ENCODE data around the gene SERPINA6.
"Not testable (repeated sequence)": the region's sequence is repeated elsewhere in the genome, so short reads cannot be mapped to it uniquely, and the experiment has no call there.

Gene SERPINA6

DNA sequence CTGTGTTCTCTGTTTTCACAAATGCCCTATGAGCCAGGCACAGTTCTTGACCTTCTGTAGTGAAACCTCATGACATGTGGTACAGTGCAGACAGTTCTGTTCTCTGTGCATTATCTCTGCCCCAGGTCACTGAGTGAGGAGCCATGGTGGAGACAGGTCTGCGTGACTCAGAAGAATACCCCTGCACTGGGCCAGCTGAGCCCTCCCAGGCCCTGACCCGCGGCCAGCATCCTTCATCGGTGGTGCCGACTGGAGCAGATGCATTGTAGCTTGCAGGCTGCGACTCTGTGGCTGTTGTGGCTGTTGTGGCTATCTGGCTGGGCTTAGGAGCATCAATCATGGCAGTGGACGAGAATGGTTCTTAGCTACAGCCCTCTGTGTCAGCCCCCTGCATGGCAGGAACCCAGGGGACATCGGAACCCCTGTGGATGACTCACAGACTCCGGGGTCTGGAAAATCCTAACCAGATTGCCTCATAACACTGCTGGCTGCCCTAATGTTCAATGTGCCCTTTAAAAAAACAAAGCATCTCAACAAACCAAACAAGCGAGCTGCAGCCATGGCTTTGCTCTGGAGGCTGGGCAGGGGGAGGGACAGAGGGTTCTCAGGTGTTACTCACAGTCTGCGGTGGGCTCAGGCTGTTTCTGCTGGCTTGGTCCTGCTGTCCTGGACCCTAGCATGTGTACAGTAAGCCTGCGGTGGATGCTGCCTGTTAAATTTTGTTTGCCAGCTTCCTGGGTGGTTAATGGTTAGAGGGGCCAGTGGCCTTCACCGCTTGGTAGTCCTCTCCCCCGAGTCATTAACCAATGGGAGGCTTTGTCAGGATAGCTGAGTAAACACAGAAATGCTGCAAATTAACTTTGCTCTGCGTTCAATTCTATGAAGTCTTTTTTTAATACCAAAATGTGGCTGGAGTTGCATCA, at the start of gene SERPINA6:
TSS of gene SERPINA6 (minus strand) at position 689 of the 923 bp plus-strand sequence. CDS start 8,688 bp downstream, outside the sequence.
- no peak for DNase-seq

DNA sequence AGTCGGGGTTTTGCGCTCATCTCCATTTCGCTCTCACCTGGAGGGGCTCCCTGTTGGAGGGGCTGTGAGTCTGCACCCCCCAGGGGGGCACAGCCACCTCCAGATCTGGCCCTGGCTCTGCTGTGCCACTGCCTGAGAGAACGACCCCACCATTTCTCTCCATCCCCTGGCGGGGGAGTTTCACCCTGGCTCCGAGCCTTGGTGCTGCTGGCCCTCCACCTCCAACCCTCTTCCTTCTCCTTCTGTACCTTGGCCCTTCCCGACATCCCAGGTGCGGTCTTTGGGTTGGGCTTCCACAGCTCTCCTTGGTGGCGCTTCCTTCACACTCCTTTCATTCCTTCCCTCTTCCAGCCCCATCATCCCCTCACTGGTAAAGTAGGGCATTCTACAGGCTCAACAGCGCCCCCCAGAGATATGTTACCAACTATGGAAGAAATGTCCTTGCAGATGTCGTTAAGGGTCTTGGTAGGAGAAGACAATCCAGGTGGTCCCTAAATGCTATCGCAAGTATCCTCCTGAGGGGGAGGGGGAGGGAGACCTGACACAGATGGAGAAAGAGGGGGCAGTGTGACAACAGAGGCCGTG, 49.0 kb upstream of the SERPINA6 start:
- DNase-seq: no peak

GRCh38 chr14:94370524-94370910, 47.4 kb upstream of the SERPINA6 start:
- DNase-seq: no peak

DNA sequence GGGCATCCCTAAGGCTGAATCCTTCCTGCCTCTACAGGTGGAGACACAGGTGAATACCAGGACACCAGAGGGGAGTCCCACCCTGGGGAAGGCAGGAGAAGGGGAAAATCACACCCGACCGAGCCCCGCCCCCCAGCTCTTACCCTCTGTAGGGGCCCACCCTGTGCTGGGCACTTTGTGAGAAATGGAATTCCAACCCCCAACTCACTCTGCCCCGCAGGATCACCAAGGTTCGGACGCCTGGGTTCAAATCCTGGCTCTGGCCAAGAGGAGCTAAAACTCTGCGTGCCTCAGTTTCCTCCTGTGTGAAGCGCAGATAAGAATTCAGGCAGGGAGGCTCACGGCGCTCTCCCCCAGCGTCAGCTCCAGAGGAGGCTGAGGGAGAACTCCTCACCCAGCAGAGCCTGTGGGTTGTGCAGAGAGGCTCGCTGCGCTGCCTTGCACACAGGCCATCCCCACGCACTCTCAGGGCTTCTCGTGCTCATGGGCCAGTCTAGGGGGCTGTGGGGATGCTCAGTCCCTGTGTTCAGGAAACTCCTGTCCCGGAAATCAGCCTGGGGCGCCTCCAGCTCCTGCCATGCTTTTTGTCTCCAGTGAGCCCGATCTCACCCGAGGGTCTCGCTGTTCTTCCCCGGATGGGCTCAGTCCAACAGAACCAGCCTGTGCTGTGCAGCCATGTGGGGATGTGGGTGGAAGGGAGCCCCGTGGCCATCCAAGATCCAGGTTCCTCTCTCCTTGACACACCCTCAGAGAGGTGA, 46.8 kb upstream of the SERPINA6 start:
- not testable (repeated sequence) for DNase-seq

GRCh38 chr14:94368956-94369355, 45.8 kb upstream of the SERPINA6 start:
- no peak for DNase-seq

DNA sequence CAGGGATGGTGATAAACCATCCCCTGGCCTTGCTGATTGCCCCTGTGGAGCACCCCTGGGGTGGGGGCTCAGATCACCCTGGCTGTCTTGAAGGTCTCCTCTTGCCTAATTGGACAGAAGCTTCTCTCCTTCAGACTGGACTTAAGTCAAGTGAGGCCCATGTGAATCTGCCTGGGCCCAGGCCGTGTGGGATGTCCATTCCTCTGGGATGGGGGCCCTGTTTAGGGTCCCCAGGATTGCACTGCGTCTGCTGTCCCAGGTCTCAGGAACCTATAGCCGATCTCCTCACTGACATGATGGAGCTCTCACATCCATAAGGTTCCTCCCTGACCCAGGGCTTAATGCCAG, 45.1 kb upstream of the SERPINA6 start:
- DNase-seq: no peak

GRCh38 chr14:94367347-94368242, 44.5 kb upstream of the SERPINA6 start:
- no peak for DNase-seq

GRCh38 chr14:94366146-94366915, 43.2 kb upstream of the SERPINA6 start, which contains the start of gene SERPINA2:
TSS of gene SERPINA2 (minus strand) at chr14:94366698.
- no peak for DNase-seq

- no peak for DNase-seq
Observed at GRCh38 chr14:94365624-94366023, 42.5 kb upstream of the SERPINA6 start.

DNA sequence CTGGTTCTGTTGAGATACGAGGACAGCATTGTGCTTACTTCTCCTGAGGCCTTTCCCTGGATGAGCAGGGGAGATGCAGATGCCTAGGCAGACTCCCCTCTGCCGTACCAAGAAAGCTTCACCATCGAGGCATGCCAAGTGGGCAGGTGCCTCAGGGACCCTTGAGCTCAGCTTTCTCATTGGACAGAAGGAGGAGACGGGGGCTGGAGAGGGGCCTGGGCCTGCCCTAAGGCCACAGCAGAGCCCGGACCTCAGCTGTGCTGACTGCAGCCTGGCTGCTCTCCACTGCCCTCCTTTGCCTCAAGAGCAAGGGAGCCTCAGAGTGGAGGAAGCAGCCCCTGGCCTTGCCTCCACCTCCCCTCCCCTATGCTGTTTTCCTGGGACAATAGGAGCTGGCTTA, 41.8 kb upstream of the SERPINA6 start:
- DNase-seq: no peak

DNA sequence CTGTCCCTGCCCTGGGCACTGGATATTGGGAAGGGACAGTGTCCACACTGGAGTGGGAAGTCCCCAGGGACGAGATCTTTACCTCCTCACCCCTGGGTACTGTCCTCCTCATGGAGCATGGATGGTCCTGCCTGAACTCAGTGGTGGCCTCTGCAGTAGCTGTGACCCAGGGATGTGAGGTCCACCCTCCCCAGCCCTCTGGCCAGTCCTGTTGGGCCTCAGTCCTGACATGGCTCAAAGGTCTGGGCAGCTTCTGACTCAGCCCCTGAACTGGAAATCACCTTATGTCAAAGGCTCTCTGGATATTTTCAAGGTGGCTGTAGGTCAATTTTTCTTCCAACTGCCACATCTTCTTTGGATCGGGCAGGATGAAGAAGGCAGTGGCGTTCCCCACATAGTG, 40.9 kb upstream of the SERPINA6 start:
- no peak for DNase-seq

- DNase-seq: no peak
Observed at GRCh38 chr14:94363151-94363624, 40.1 kb upstream of the SERPINA6 start.

DNA sequence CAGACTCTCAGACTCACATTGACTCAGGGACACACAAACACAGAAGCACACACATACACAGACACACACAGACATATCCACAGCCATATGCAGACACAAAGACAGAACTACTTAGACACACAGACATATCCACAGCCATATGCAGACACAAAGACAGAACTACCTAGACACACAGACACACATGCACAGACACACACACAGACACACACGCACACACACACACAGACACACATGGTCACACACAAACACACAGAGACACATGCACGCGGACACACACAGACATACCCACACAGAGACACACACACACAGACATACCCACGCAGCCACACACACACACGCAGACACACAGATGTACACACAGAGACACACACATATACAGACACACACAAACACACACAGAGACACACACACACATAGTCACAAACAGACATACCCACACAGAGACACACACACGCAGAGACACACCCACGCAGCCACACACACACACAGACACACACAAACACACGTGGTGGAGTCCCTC, 39.5 kb upstream of the SERPINA6 start:
- DNase-seq: no peak

- no peak for DNase-seq
Observed at GRCh38 chr14:94361682-94362081, 38.5 kb upstream of the SERPINA6 start.

DNA sequence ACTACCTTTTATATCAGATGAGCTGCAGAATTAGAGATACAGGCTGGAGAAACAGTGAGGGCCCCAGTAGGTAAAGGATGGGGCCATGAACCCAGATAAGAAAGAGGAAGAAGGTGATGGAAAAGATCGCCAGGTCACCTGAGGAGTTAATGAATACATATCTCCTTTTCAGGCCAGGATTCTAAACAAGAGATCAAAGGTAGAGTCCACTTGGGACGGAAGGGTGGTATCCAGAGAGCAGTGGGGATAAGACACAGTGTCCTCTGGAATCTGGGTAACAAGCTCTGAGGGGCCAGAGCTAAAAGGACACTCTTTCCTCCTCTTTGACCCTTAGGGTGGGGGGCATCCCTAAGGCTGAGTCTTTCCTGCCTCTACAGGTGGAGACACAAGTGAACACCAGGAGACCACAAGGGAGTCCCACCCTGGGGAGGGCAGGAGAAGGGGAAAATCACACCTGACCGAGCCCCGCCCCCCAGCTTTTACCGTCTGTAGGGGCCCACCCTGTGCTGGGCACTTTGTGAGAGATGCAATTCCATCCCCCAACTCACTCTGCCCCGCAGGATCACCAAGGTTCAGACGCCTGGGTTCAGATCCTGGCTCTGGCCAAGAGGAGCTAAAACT, 37.9 kb upstream of the SERPINA6 start:
- no peak for DNase-seq

- no peak for DNase-seq
Observed at GRCh38 chr14:94357166-94357565, 34.0 kb upstream of the SERPINA6 start.

GRCh38 chr14:94356379-94357056, 33.4 kb upstream of the SERPINA6 start:
- no peak for DNase-seq

GRCh38 chr14:94355191-94355794, 32.2 kb upstream of the SERPINA6 start:
- no peak for DNase-seq

- DNase-seq: no peak
Observed at GRCh38 chr14:94354638-94355185, 31.6 kb upstream of the SERPINA6 start.

Measured in left hindlimb (tissue), 1 donor.